ENCODE data around the gene GRIA3.

Gene GRIA3
- 0 to 0.36 (median 0) reads per million in 18 experiments for total RNA-seq

- DNase-seq = no peak
These were observed at the start of gene GRIA3 for GRCh38 chrX:123184219-123184865. Gene GRIA3 (plus strand): TSS chrX:123184278. CDS start chrX:123184536, 258 bp downstream.

GRCh38 chrX:123138473-123138872 lies 45.6 kb upstream of the GRIA3 start:
- DNase-seq = no peak

GRCh38 chrX:123140454-123140853 lies 43.6 kb upstream of the GRIA3 start:
- DNase-seq = no peak

GRCh38 chrX:123140904-123141303 lies 43.2 kb upstream of the GRIA3 start:
- DNase-seq = no peak

GRCh38 chrX:123153846-123154335 lies 30.2 kb upstream of the GRIA3 start:
- no peak for DNase-seq

- DNase-seq = no peak
These were observed 28.8 kb upstream of the GRIA3 start for GRCh38 chrX:123155327-123155726.

GRCh38 chrX:123157586-123157985 lies 26.5 kb upstream of the GRIA3 start:
- no peak for DNase-seq

GRCh38 chrX:123159403-123159802 lies 24.7 kb upstream of the GRIA3 start:
- no peak for DNase-seq

- DNase-seq = no peak
These were observed 16.5 kb upstream of the GRIA3 start for GRCh38 chrX:123167621-123168020.

- no peak for DNase-seq
These were observed 14.7 kb upstream of the GRIA3 start for GRCh38 chrX:123169247-123169901.

- DNase-seq = no peak
These were observed 13.5 kb upstream of the GRIA3 start for GRCh38 chrX:123170546-123170945.

GRCh38 chrX:123171781-123172180 lies 12.3 kb upstream of the GRIA3 start:
- no peak for DNase-seq

GRCh38 chrX:123172869-123173268 lies 11.2 kb upstream of the GRIA3 start:
- DNase-seq = no peak

GRCh38 chrX:123173833-123174232 lies 10.2 kb upstream of the GRIA3 start:
- DNase-seq = no peak

GRCh38 chrX:123175366-123176122 lies 8.5 kb upstream of the GRIA3 start:
- no peak for DNase-seq

GRCh38 chrX:123181233-123181914 lies 2.7 kb upstream of the GRIA3 start:
- DNase-seq = no peak

GRCh38 chrX:123184866-123185276 lies 793 bp downstream of the GRIA3 start:
- no peak for DNase-seq

- DNase-seq = no peak
These were observed 1.6 kb downstream of the GRIA3 start for GRCh38 chrX:123185721-123186120.

- DNase-seq = no peak
These were observed 2.7 kb downstream of the GRIA3 start for GRCh38 chrX:123186801-123187200.

- DNase-seq = no peak
These were observed 4.0 kb downstream of the GRIA3 start for GRCh38 chrX:123188081-123188480.

- no peak for DNase-seq
These were observed 5.3 kb downstream of the GRIA3 start for GRCh38 chrX:123189338-123189737.

GRCh38 chrX:123190096-123190495 lies 6.0 kb downstream of the GRIA3 start:
- no peak for DNase-seq

- DNase-seq = no peak
These were observed 9.0 kb downstream of the GRIA3 start for GRCh38 chrX:123193101-123193500.

Data from inflammatory macrophage (primary cell).